ENCODE data around the gene RPH3AL.

DNA sequence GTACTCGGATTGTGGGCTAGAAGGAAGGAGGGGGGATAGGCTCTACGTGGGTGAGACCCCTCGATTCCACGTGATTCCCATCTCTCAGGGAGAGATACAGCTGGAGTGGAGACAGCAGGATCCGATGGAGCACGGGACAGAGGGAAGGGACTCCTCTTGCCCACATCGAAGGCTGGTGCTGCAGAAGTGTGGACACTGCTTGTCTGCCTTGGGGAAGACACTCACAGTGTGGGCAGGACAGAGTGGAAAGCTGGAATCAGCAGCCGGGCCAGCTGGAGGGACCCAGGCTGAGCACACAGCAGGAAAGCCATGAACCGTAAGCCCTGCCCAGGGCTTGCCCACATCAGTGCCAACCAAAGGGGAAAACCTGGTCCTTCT, 42.1 kb upstream of the RPH3AL start:
- TF ChIP-seq, protein P1, sequence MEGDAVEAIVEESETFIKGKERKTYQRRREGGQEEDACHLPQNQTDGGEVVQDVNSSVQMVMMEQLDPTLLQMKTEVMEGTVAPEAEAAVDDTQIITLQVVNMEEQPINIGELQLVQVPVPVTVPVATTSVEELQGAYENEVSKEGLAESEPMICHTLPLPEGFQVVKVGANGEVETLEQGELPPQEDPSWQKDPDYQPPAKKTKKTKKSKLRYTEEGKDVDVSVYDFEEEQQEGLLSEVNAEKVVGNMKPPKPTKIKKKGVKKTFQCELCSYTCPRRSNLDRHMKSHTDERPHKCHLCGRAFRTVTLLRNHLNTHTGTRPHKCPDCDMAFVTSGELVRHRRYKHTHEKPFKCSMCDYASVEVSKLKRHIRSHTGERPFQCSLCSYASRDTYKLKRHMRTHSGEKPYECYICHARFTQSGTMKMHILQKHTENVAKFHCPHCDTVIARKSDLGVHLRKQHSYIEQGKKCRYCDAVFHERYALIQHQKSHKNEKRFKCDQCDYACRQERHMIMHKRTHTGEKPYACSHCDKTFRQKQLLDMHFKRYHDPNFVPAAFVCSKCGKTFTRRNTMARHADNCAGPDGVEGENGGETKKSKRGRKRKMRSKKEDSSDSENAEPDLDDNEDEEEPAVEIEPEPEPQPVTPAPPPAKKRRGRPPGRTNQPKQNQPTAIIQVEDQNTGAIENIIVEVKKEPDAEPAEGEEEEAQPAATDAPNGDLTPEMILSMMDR (IDR thresholded peaks at IDR 0.05 in 4 of 5, conservative IDR thresholded peaks at IDR 0.05 in 1 of 5) = no peak
- no peak for TF ChIP-seq POLR2A (IDR thresholded peaks at IDR 0.05)

Measured in gastrocnemius medialis (tissue), 4 donors.